Liver (tissue), 3 donors: ENCODE measurements around the gene EPHB2.

ENCODE experiments used
- ATF3 ChIP-seq: IDR thresholded peaks from 2 replicates; pipeline ENCODE4 v1.6.1; 2016; ENCODE audit warnings: antibody characterized with exemption
- CTCF ChIP-seq: fragments of 150-350 bp; IDR thresholded peaks from 2 replicates; pipeline ENCODE4 v1.5.1; 2017; ENCODE audit warnings: improper control_type of control experiment, low read depth, low read length; ENCODE audit not compliant: missing input control
- GABPA ChIP-seq, 2 donors: IDR thresholded peaks in 1 of 2; conservative IDR thresholded peaks in 1 of 2; 2 replicates each; pipeline ENCODE4 v1.6.1; 2016; ENCODE audit warnings: antibody characterized with exemption in 2 of 2, mild to moderate bottlenecking in 1 of 2, moderate library complexity in 1 of 2
- HNF4G ChIP-seq: IDR thresholded peaks from 2 replicates; pipeline ENCODE4 v1.6.1; 2016; ENCODE audit warnings: antibody characterized with exemption
- RAD21 ChIP-seq, 2 donors: IDR thresholded peaks; 2 replicates each; pipeline ENCODE4 v1.6.1; 2016; ENCODE audit warnings: antibody characterized with exemption in 2 of 2, mild to moderate bottlenecking in 2 of 2
- REST ChIP-seq: IDR thresholded peaks from 2 replicates; pipeline ENCODE4 v1.6.1; 2016; ENCODE audit warnings: antibody characterized with exemption, mild to moderate bottlenecking
- donor health status: healthy.
- donor health status: healthy.

- TF ChIP-seq CTCF (no peak), ATF3 (no peak), REST (no peak), GABPA (IDR thresholded peaks at IDR 0.05 in 1 of 2, conservative IDR thresholded peaks at IDR 0.05 in 1 of 2) (no peak), RAD21 (IDR thresholded peaks at IDR 0.05) (no peak), HNF4G (no peak)
These were observed 48.8 kb upstream of the EPHB2 start for GRCh38 chr1:22661880-22662279.
